ENCODE data around the gene TLCD1. TPM values are rescaled to one million over a fixed set of nuclear protein-coding genes. Genes with fewer than 3 reads are reported as not detected.
A peak's percentile ranks its signal among the peaks of the same experiment; 100 is the strongest.

The TLCD1 gene
- total RNA-seq, 2 donors from 2014 or later: 1.5 to 9.7 TPM

- DNase-seq (ENCODE audit: low spot score) (no peak), ATAC-seq (no peak)
- Mint-ChIP-seq H3K27ac (peak overlapping the region; percentile 72 to 97), H3K9me3 (no peaks in the 10 kb centered on the region), H3K4me3 (peak overlapping the region; percentile 89), H3K36me3 (peaks cover 18% of the 10 kb centered on the region), H3K27me3 (peaks cover 12 to 13% of the 10 kb centered on the region in 2 donors), H3K4me1 (ENCODE audit: low read depth in 2 of 2) (peaks cover 35 to 36% of the 10 kb centered on the region in 2 donors)
Observed at GRCh38 chr17:28718333-28719020, 7.6 kb downstream of the TLCD1 start.

- H3K9me3 Mint-ChIP-seq: no peaks in the 10 kb centered on the region
- peak in 1 of 2 donors; percentile 14 for ATAC-seq
- peaks cover 35 to 36% of the 10 kb centered on the region in 2 donors for H3K4me1 Mint-ChIP-seq (ENCODE audit: low read depth in 2 of 2)
- peak within 1 kb of the TSS; percentile 6 to 72 for H3K27ac Mint-ChIP-seq
- H3K36me3 Mint-ChIP-seq: peaks cover 16% of the 10 kb centered on the region
- H3K4me3 Mint-ChIP-seq: peak within 1 kb of the TSS; percentile 89
- DNase-seq (ENCODE audit: low spot score): no peak
- H3K27me3 Mint-ChIP-seq: peaks cover 12 to 13% of the 10 kb centered on the region in 2 donors
Observed at GRCh38 chr17:28717578-28718332, 8.3 kb downstream of the TLCD1 start, which contains the start of gene RAB34. Gene RAB34, minus strand, starts transcription at chr17:28717868. Its CDS starts 602 bp downstream, at chr17:28717266.

- Mint-ChIP-seq H3K4me3 (no peak overlapping the region), H3K9me3 (no peaks in the 10 kb centered on the region), H3K36me3 (peaks cover 16% of the 10 kb centered on the region), H3K4me1 (ENCODE audit: low read depth in 2 of 2) (peaks cover 36 to 39% of the 10 kb centered on the region in 2 donors), H3K27me3 (peaks cover 12 to 15% of the 10 kb centered on the region in 2 donors), H3K27ac (no peak overlapping the region)
- ATAC-seq: no peak
- no peak for DNase-seq (ENCODE audit: low spot score)
Observed at GRCh38 chr17:28716740-28717577, 9.1 kb downstream of the TLCD1 start.

- H3K27me3 Mint-ChIP-seq: peaks cover 12 to 15% of the 10 kb centered on the region in 2 donors
- H3K9me3 Mint-ChIP-seq: no peaks in the 10 kb centered on the region
- H3K4me3 Mint-ChIP-seq: no peak overlapping the region
- no peak for DNase-seq (ENCODE audit: low spot score)
- H3K4me1 Mint-ChIP-seq (ENCODE audit: low read depth in 2 of 2): peaks cover 32 to 36% of the 10 kb centered on the region in 2 donors
- no peak for ATAC-seq
- H3K27ac Mint-ChIP-seq: no peak overlapping the region
- peaks cover 5% of the 10 kb centered on the region for H3K36me3 Mint-ChIP-seq
Observed at GRCh38 chr17:28715217-28715616, 10.8 kb downstream of the TLCD1 start.

GRCh38 chr17:28714281-28714680 lies 11.8 kb downstream of the TLCD1 start:
- Mint-ChIP-seq H3K9me3 (no peaks in the 10 kb centered on the region), H3K27ac (peak overlapping the region in 1 of 2 donors; percentile 16), H3K27me3 (peaks cover 12 to 15% of the 10 kb centered on the region in 2 donors), H3K36me3 (no peaks in the 10 kb centered on the region), H3K4me1 (ENCODE audit: low read depth in 2 of 2) (peaks cover 24 to 28% of the 10 kb centered on the region in 2 donors), H3K4me3 (no peak overlapping the region)
- DNase-seq (ENCODE audit: low spot score): no peak
- no peak for ATAC-seq

- ATAC-seq (no peak), DNase-seq (ENCODE audit: low spot score) (peak; percentile 28)
- peak overlapping the region; percentile 85 to 94 for H3K27ac Mint-ChIP-seq
- no peaks in the 10 kb centered on the region for H3K9me3 Mint-ChIP-seq
- H3K36me3 Mint-ChIP-seq: no peaks in the 10 kb centered on the region
- H3K4me3 Mint-ChIP-seq: peak overlapping the region; percentile 83
- H3K4me1 Mint-ChIP-seq (ENCODE audit: low read depth in 2 of 2): peaks cover 13 to 18% of the 10 kb centered on the region in 2 donors
- peaks cover 12 to 15% of the 10 kb centered on the region in 2 donors for H3K27me3 Mint-ChIP-seq
Observed at GRCh38 chr17:28712705-28713415, 13.2 kb downstream of the TLCD1 start.

- peak overlapping the region; percentile 85 to 94 for H3K27ac Mint-ChIP-seq
- DNase-seq (ENCODE audit: low spot score) (peak; percentile 84), ATAC-seq (peak; percentile 56 to 57)
- no peaks in the 10 kb centered on the region for H3K36me3 Mint-ChIP-seq
- H3K4me1 Mint-ChIP-seq (ENCODE audit: low read depth in 2 of 2): peaks cover 13 to 17% of the 10 kb centered on the region in 2 donors
- peaks cover 12 to 15% of the 10 kb centered on the region in 2 donors for H3K27me3 Mint-ChIP-seq
- H3K9me3 Mint-ChIP-seq: no peaks in the 10 kb centered on the region
- H3K4me3 Mint-ChIP-seq: peak overlapping the region; percentile 83
Observed at GRCh38 chr17:28712032-28712704, 13.9 kb downstream of the TLCD1 start.

GRCh38 chr17:28711723-28712031 lies 14.4 kb downstream of the TLCD1 start, which contains the start of gene PROCA1:
Gene PROCA1, minus strand, starts transcription at chr17:28711888. Its CDS starts 228 bp downstream, at chr17:28711660.
- peaks cover 12 to 15% of the 10 kb centered on the region in 2 donors for H3K27me3 Mint-ChIP-seq
- no peak for DNase-seq (ENCODE audit: low spot score)
- ATAC-seq: no peak

GRCh38 chr17:28710861-28711722 lies 14.9 kb downstream of the TLCD1 start:
- Mint-ChIP-seq H3K36me3 (no peaks in the 10 kb centered on the region), H3K27me3 (peaks cover 12 to 15% of the 10 kb centered on the region in 2 donors), H3K9me3 (no peaks in the 10 kb centered on the region), H3K27ac (peak overlapping the region; percentile 85 to 94), H3K4me1 (ENCODE audit: low read depth in 2 of 2) (peaks cover 13 to 17% of the 10 kb centered on the region in 2 donors), H3K4me3 (peak overlapping the region; percentile 92)
- peak; percentile 94 to 96 for ATAC-seq
- DNase-seq (ENCODE audit: low spot score): peak; percentile 90

More at GRCh38 chr17:28711723-28712031, 14.4 kb downstream of the TLCD1 start, which contains the start of gene PROCA1:
- H3K4me1 Mint-ChIP-seq (ENCODE audit: low read depth in 2 of 2): peaks cover 13 to 17% of the 10 kb centered on the region in 2 donors
- H3K9me3 Mint-ChIP-seq: no peaks in the 10 kb centered on the region
- peak within 1 kb of the TSS; percentile 85 to 94 for H3K27ac Mint-ChIP-seq
- peak within 1 kb of the TSS; percentile 92 for H3K4me3 Mint-ChIP-seq
- no peaks in the 10 kb centered on the region for H3K36me3 Mint-ChIP-seq

GRCh38 chr17:28707339-28707720 lies 18.7 kb downstream of the TLCD1 start:
- no peak overlapping the region for H3K4me3 Mint-ChIP-seq
- ATAC-seq (no peak), DNase-seq (ENCODE audit: low spot score) (no peak)
- H3K27me3 Mint-ChIP-seq: no peaks in the 10 kb centered on the region
- H3K9me3 Mint-ChIP-seq: no peaks in the 10 kb centered on the region
- H3K36me3 Mint-ChIP-seq: peaks cover 11% of the 10 kb centered on the region
- peaks cover 9 to 19% of the 10 kb centered on the region in 2 donors for H3K4me1 Mint-ChIP-seq (ENCODE audit: low read depth in 2 of 2)
- no peak overlapping the region for H3K27ac Mint-ChIP-seq

- no peak for ATAC-seq
- Mint-ChIP-seq H3K27me3 (no peaks in the 10 kb centered on the region), H3K4me1 (ENCODE audit: low read depth in 2 of 2) (peaks cover 2 to 13% of the 10 kb centered on the region in 2 donors), H3K9me3 (no peaks in the 10 kb centered on the region), H3K27ac (no peak overlapping the region), H3K4me3 (no peak overlapping the region), H3K36me3 (peaks cover 13% of the 10 kb centered on the region)
- DNase-seq (ENCODE audit: low spot score): no peak
Observed at GRCh38 chr17:28706471-28707338, 19.3 kb downstream of the TLCD1 start.

All from natural killer cell treated with Interleukin-12 subunit alpha and Interleukin-12 subunit beta and Interleukin-15 and Interleukin-18, amount 100 ng/mL, for 72 hours (primary cell).